ENCODE results near the gene XPNPEP1. TPM values are rescaled to one million over a fixed set of nuclear protein-coding genes. Genes with fewer than 3 reads are reported as not detected.

XPNPEP1 gene
- total RNA-seq, 1 experiment from 2014 or later: 65.4 TPM

DNA sequence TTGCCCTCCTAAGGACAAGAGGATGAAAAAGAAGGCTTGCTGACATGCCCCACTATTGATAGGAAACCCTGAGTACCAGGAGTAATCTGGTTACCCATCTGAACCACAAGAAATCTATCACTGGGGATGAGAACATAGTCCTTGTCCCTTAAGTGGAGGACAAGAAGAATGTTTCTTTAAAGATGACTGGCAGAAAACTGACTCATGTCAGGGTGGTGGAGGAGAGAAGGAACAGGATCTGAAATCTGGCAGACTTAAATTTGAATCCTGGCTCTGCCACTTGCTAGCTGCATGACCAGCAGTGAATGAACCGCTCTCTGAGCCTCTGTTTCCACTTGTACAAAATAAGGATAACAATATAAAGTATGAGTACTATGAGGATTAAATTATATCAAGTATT lies 38.9 kb upstream of the XPNPEP1 start:
- Histone ChIP-seq H3K27ac (ENCODE audit: low read depth, low read length, poor library complexity, severe bottlenecking) (no peak overlapping the region), H3K36me3 (ENCODE audit: insufficient read depth, low read length, poor library complexity, severe bottlenecking) (no peaks in the 10 kb centered on the region), H3K4me3 (ENCODE audit: low read depth, low read length, poor library complexity, severe bottlenecking) (no peak overlapping the region), H3K9me3 (ENCODE audit: low read depth, low read length, poor library complexity, severe bottlenecking) (no peaks in the 10 kb centered on the region), H3K4me1 (ENCODE audit: insufficient read depth, low read length, poor library complexity, severe bottlenecking) (peaks cover 10% of the 10 kb centered on the region), H3K27me3 (replicated peaks; ENCODE audit: insufficient read depth, low read depth, low read length, poor library complexity) (no peaks in the 10 kb centered on the region)
- intact Hi-C loops (cut with micrococcal nuclease; ENCODE audit: unreplicated experiment): no loop called here
- ChIA-PET POLR2A (ENCODE audit: low non-redundant PET) (no interaction called here), CTCF (interaction anchor here (0.5 kb wide), 1 partner anchor 243 kb away, joined by 4 read pairs; no protein-coding TSS in a partner anchor)
- no TSS peak for BruUV-seq (replicated peaks)
- DNase-seq (ENCODE audit: low spot score): no peak
- TF ChIP-seq EZH2 (IDR thresholded peaks at IDR 0.05; ENCODE audit: borderline replicate concordance, low read depth, low read length, poor library complexity, severe bottlenecking): no peak
- TF ChIP-seq, protein P1, sequence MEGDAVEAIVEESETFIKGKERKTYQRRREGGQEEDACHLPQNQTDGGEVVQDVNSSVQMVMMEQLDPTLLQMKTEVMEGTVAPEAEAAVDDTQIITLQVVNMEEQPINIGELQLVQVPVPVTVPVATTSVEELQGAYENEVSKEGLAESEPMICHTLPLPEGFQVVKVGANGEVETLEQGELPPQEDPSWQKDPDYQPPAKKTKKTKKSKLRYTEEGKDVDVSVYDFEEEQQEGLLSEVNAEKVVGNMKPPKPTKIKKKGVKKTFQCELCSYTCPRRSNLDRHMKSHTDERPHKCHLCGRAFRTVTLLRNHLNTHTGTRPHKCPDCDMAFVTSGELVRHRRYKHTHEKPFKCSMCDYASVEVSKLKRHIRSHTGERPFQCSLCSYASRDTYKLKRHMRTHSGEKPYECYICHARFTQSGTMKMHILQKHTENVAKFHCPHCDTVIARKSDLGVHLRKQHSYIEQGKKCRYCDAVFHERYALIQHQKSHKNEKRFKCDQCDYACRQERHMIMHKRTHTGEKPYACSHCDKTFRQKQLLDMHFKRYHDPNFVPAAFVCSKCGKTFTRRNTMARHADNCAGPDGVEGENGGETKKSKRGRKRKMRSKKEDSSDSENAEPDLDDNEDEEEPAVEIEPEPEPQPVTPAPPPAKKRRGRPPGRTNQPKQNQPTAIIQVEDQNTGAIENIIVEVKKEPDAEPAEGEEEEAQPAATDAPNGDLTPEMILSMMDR (conservative IDR thresholded peaks at IDR 0.05; ENCODE audit: low read depth, low read length): no peak

DNA sequence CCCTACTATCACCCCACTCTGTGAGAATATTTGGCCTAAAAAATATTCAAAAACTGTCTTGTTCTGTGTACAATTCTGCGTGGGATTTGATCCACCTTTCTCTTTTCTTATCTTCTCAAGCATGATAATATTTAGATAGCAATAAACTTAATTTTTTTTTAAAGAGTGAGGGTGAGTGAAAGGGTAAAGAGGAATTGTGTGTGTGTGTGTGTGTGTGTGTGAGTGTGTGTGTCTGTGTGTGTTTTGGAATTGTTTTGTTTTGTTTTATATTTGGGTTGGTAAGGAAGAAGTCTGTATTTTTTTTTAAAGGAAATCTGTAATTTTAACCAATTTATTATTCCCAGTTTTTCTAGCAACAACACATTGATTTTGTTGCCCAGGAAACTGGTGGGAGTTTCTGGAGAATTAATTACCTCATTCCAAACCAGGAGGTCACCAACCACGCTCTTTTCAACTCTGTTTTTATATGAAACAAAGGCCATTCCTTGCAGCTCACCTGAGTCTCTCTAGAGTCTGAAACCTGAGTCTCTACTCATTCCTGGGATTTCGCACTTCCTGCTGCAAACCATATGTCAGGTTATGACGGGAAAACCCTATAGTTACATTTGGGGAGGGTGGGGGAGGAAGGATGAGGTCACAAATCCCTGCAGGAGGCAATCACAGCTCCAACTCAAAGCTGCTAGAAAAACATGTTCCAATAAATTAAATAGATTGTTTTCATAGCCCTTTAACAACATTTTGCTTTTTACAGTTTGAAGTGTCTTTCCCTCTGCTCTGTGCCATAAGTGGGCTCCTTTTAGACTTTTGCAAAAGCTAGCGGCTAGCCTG lies 38.1 kb upstream of the XPNPEP1 start:
- POLR2A ChIA-PET (ENCODE audit: low non-redundant PET): no interaction called here
- no peak for TF ChIP-seq EZH2 (IDR thresholded peaks at IDR 0.05; ENCODE audit: borderline replicate concordance, low read depth, low read length, poor library complexity, severe bottlenecking)
- TF ChIP-seq, protein P1 (conservative IDR thresholded peaks at IDR 0.05; ENCODE audit: low read depth, low read length): no peak

DNA sequence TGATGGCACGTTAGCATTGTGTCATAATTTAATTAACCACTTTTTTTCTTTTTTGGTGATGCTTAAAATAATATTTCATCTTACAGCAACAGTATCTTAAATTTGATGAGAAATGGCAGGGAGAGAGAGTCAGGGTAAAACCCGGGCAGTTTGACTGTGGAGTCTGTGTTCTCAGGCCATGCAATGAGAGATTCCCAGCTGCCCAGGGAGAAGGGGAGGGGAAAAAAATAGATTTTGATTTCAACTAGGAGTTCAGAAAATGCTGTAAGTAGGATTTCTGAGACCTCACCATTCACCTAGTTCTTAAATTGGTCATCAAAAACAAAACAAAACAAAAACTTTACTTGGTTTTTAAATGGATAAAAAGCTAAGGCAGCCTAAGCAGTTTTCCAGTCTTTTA lies 37.4 kb upstream of the XPNPEP1 start:
- TF ChIP-seq, protein P1 (conservative IDR thresholded peaks at IDR 0.05; ENCODE audit: low read depth, low read length): no peak
- TF ChIP-seq EZH2 (IDR thresholded peaks at IDR 0.05; ENCODE audit: borderline replicate concordance, low read depth, low read length, poor library complexity, severe bottlenecking): no peak
- Histone ChIP-seq H3K9me3 (ENCODE audit: low read depth, low read length, poor library complexity, severe bottlenecking) (no peaks in the 10 kb centered on the region), H3K4me3 (ENCODE audit: low read depth, low read length, poor library complexity, severe bottlenecking) (no peak overlapping the region), H3K27me3 (replicated peaks; ENCODE audit: insufficient read depth, low read depth, low read length, poor library complexity) (no peaks in the 10 kb centered on the region), H3K27ac (ENCODE audit: low read depth, low read length, poor library complexity, severe bottlenecking) (no peak overlapping the region), H3K36me3 (ENCODE audit: insufficient read depth, low read length, poor library complexity, severe bottlenecking) (no peaks in the 10 kb centered on the region), H3K4me1 (ENCODE audit: insufficient read depth, low read length, poor library complexity, severe bottlenecking) (peaks cover 7% of the 10 kb centered on the region)
- no peak for DNase-seq (ENCODE audit: low spot score)
- no TSS peak for BruUV-seq (replicated peaks)
- ChIA-PET CTCF (no interaction called here), POLR2A (ENCODE audit: low non-redundant PET) (no interaction called here)
- intact Hi-C loops (cut with micrococcal nuclease; ENCODE audit: unreplicated experiment): no loop called here

More for the DNA sequence above, 38.1 kb upstream of the XPNPEP1 start:
- H3K4me3 ChIP-seq (ENCODE audit: low read depth, low read length, poor library complexity, severe bottlenecking): no peak overlapping the region
- CTCF ChIA-PET: interaction anchor here (0.5 kb wide), 1 partner anchor 244 kb away, joined by 4 read pairs; no protein-coding TSS in a partner anchor
- H3K4me1 ChIP-seq (ENCODE audit: insufficient read depth, low read length, poor library complexity, severe bottlenecking): peaks cover 7% of the 10 kb centered on the region
- H3K27me3 ChIP-seq (replicated peaks; ENCODE audit: insufficient read depth, low read depth, low read length, poor library complexity): no peaks in the 10 kb centered on the region
- DNase-seq (ENCODE audit: low spot score): peak; percentile 32
- intact Hi-C loops (cut with micrococcal nuclease; ENCODE audit: unreplicated experiment): no loop called here
- no TSS peak for BruUV-seq (replicated peaks)
- H3K36me3 ChIP-seq (ENCODE audit: insufficient read depth, low read length, poor library complexity, severe bottlenecking): no peaks in the 10 kb centered on the region
- H3K9me3 ChIP-seq (ENCODE audit: low read depth, low read length, poor library complexity, severe bottlenecking): no peaks in the 10 kb centered on the region
- H3K27ac ChIP-seq (ENCODE audit: low read depth, low read length, poor library complexity, severe bottlenecking): no peak overlapping the region
